C4-2B (cell line): ENCODE results near the gene MARF1.

Experiments used
- ZFX ChIP-seq: fragments of 450-650 bp; IDR thresholded peaks from 2 replicates; pipeline ENCODE4 v1.6.1; 2017
- TF ChIP-seq, protein P1 (sequence below): fragments of 450-650 bp; conservative IDR thresholded peaks from 2 replicates; pipeline ENCODE4 v1.5.1; 2017; ENCODE audit warnings: mild to moderate bottlenecking

DNA sequence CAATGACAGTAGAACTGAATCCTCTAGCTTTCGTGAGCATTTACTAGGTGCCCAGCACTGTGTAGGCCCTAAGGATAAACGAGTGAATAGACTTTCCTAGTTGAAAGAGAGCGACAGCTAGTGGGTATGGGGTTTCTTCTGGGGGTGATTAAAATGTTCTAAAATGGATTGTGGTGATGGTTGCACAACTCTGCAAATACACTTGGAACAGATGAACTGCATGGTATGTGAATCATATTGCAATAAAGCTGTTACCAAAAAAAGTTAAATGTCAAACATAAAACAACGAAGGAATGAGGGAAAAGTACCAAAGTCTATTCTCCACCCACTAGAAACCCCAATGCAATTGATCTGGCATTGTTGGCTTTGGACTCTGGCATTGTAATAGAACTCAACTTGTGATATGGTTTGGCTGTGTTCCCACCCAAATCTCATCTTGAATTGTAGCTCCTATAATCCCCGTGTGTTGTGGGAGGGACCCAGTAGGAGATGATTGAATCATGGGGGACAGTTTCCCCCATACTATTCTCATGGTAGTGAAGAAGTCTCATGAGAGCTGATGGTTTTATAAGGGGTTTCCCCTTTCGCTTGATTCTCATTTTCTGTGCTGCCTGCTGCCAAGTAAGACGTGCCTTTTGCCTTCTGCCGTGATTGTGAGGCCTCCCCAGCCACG, 70.5 kb downstream of the MARF1 start:
- TF ChIP-seq, protein P1, sequence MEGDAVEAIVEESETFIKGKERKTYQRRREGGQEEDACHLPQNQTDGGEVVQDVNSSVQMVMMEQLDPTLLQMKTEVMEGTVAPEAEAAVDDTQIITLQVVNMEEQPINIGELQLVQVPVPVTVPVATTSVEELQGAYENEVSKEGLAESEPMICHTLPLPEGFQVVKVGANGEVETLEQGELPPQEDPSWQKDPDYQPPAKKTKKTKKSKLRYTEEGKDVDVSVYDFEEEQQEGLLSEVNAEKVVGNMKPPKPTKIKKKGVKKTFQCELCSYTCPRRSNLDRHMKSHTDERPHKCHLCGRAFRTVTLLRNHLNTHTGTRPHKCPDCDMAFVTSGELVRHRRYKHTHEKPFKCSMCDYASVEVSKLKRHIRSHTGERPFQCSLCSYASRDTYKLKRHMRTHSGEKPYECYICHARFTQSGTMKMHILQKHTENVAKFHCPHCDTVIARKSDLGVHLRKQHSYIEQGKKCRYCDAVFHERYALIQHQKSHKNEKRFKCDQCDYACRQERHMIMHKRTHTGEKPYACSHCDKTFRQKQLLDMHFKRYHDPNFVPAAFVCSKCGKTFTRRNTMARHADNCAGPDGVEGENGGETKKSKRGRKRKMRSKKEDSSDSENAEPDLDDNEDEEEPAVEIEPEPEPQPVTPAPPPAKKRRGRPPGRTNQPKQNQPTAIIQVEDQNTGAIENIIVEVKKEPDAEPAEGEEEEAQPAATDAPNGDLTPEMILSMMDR, result no peak
- TF ChIP-seq ZFX, result no peak
